ENCODE measurements around the gene GNAI2.
A peak's percentile ranks its signal among the peaks of the same experiment; 100 is the strongest.

Gene GNAI2

GRCh38 chr3:50224639-50225038 lies 11.4 kb upstream of the GNAI2 start:
- H3K4me3 ChIP-seq (ENCODE audit: low read depth, low read length), result no peak overlapping the region

- peak overlapping the region; percentile 28 for H3K4me3 ChIP-seq (ENCODE audit: low read depth, low read length)
These were observed 9.1 kb upstream of the GNAI2 start for GRCh38 chr3:50226888-50227389.

- peak overlapping the region; percentile 72 for H3K4me3 ChIP-seq (ENCODE audit: low read depth, low read length)
These were observed 8.4 kb upstream of the GNAI2 start for GRCh38 chr3:50227390-50228183.

GRCh38 chr3:50228184-50228763 lies 7.7 kb upstream of the GNAI2 start:
- peak overlapping the region; percentile 72 for H3K4me3 ChIP-seq (ENCODE audit: low read depth, low read length)

GRCh38 chr3:50229490-50229889 lies 6.5 kb upstream of the GNAI2 start:
- no peak overlapping the region for H3K4me3 ChIP-seq (ENCODE audit: low read depth, low read length)

- no peak overlapping the region for H3K4me3 ChIP-seq (ENCODE audit: low read depth, low read length)
These were observed 5.8 kb upstream of the GNAI2 start for GRCh38 chr3:50230104-50230793.

- no peak overlapping the region for H3K4me3 ChIP-seq (ENCODE audit: low read depth, low read length)
These were observed 5.2 kb upstream of the GNAI2 start for GRCh38 chr3:50230794-50231125.

- H3K4me3 ChIP-seq (ENCODE audit: low read depth, low read length), result no peak overlapping the region
These were observed 4.4 kb upstream of the GNAI2 start for GRCh38 chr3:50231581-50231980.

- no peak overlapping the region for H3K4me3 ChIP-seq (ENCODE audit: low read depth, low read length)
These were observed 3.7 kb upstream of the GNAI2 start for GRCh38 chr3:50232303-50232702.

GRCh38 chr3:50233176-50233575 lies 2.8 kb upstream of the GNAI2 start:
- no peak overlapping the region for H3K4me3 ChIP-seq (ENCODE audit: low read depth, low read length)

- H3K4me3 ChIP-seq (ENCODE audit: low read depth, low read length), result peak overlapping the region; percentile 83
These were observed 604 bp downstream of the GNAI2 start for GRCh38 chr3:50236484-50237132.

GRCh38 chr3:50237133-50237651 lies 1.2 kb downstream of the GNAI2 start:
- H3K4me3 ChIP-seq (ENCODE audit: low read depth, low read length), result peak overlapping the region; percentile 83

GRCh38 chr3:50237754-50238548 lies 1.9 kb downstream of the GNAI2 start:
- peak overlapping the region; percentile 83 for H3K4me3 ChIP-seq (ENCODE audit: low read depth, low read length)

- peak overlapping the region; percentile 14 for H3K4me3 ChIP-seq (ENCODE audit: low read depth, low read length)
These were observed 2.6 kb downstream of the GNAI2 start for GRCh38 chr3:50238549-50239026.

GRCh38 chr3:50239649-50240048 lies 3.6 kb downstream of the GNAI2 start:
- no peak overlapping the region for H3K4me3 ChIP-seq (ENCODE audit: low read depth, low read length)

GRCh38 chr3:50241163-50241562 lies 5.2 kb downstream of the GNAI2 start:
- H3K4me3 ChIP-seq (ENCODE audit: low read depth, low read length), result no peak overlapping the region

- H3K4me3 ChIP-seq (ENCODE audit: low read depth, low read length), result no peak overlapping the region
These were observed 5.8 kb downstream of the GNAI2 start for GRCh38 chr3:50241713-50242380.

- H3K4me3 ChIP-seq (ENCODE audit: low read depth, low read length), result no peak overlapping the region
These were observed 6.4 kb downstream of the GNAI2 start for GRCh38 chr3:50242381-50242770.

GRCh38 chr3:50242851-50243542 lies 7.0 kb downstream of the GNAI2 start:
- H3K4me3 ChIP-seq (ENCODE audit: low read depth, low read length), result no peak overlapping the region

Data from iPS-11a (cell line).